OCI-LY3 (cell line): ENCODE results near the gene OR7A17.

Experiments used
- H2AFZ ChIP-seq: fragments of 200-600, 300-600 bp; shearing (Covaris generic); 2 replicates; pipeline ENCODE4 v1.6.0; 2014; ENCODE audit warnings: antibody characterized with exemption, low read depth, low read length
- H3K27ac ChIP-seq: fragments of 200-600, 300-600 bp; sonication (generic); 2 replicates; pipeline ENCODE4 v1.5.1; 2014; ENCODE audit warnings: mild to moderate bottlenecking, low read length, moderate library complexity, mixed read lengths
- H3K27me3 ChIP-seq: fragments of 200-600, 300-600 bp; sonication (generic); 2 replicates; pipeline ENCODE4 v1.6.1; 2014; ENCODE audit warnings: low read depth, low read length, mixed read lengths
- H3K36me3 ChIP-seq: fragments of 200-600, 300-600 bp; sonication (generic); replicated peaks from 2 replicates; pipeline ENCODE3; 2014; ENCODE audit warnings: low read depth, low read length, mixed read lengths
- H3K4me1 ChIP-seq: fragments of 300-600, 200-600 bp; sonication (generic); 2 replicates; pipeline ENCODE4 v1.6.1; 2014; ENCODE audit warnings: low read length, mixed read lengths
- H3K4me2 ChIP-seq: fragments of 200-600, 300-600 bp; sonication (generic); 2 replicates; pipeline ENCODE4 v1.6.1; 2014; ENCODE audit warnings: low read length, mixed read lengths
- H3K4me3 ChIP-seq: fragments of 300-600, 200-600 bp; sonication (generic); 2 replicates; pipeline ENCODE4 v1.5.1; 2014; ENCODE audit warnings: antibody characterized with exemption, mild to moderate bottlenecking, low read length, moderate library complexity
- H3K79me2 ChIP-seq: fragments of 300-600, 200-600 bp; shearing (Covaris generic); 2 replicates; pipeline ENCODE4 v1.6.1; 2014; ENCODE audit warnings: mild to moderate bottlenecking, low read length, mixed read lengths
- H3K9ac ChIP-seq: fragments of 300-600, 200-600 bp; shearing (Covaris generic); 2 replicates; pipeline ENCODE4 v1.6.0; 2014; ENCODE audit warnings: mild to moderate bottlenecking, low read length, moderate library complexity
- H3K9me3 ChIP-seq: fragments of 200-600, 300-600 bp; shearing (Covaris generic); 2 replicates; pipeline ENCODE4 v1.6.1; 2014; ENCODE audit warnings: low read length, mixed read lengths; ENCODE audit not compliant: insufficient read depth
- H4K20me1 ChIP-seq: fragments of 200-600, 300-600 bp; sonication (generic); 2 replicates; pipeline ENCODE4 v1.6.1; 2016; ENCODE audit warnings: low read length, mixed read lengths; ENCODE audit not compliant: insufficient read depth
- EZH2phosphoT487 ChIP-seq: fragments of 200-600 bp; shearing (Covaris generic); IDR thresholded peaks from 2 replicates; pipeline ENCODE4 v1.6.1; 2018; ENCODE audit warnings: antibody characterized with exemption, mixed run types, low read depth
- TF ChIP-seq, protein P1 (sequence below): fragments of 200-600, 300-600 bp; sonication (generic); IDR thresholded peaks from 2 replicates; pipeline ENCODE4 v1.5.1; 2014; ENCODE audit warnings: antibody characterized with exemption, low read length, low read depth

Gene OR7A17

DNA sequence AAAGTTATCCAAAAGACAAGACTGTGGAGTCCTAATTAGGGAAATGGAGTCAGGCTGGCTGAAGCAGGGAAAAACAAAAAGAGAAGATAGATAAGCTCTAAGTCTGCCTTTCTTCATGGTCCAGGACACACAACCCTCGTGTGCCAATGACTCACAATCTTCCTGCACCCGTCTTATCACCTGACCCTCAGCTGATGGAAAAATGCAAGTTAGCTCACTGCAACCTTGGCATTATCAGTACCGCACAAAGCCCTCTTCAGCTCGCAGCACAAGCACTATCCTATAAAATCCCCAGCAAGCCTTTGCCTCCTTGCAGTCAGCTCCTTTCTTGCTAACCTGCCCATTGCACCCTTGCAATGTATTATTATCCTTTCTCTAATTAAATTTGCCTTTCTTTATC is 55.2 kb downstream of the OR7A17 start:
- Histone ChIP-seq H3K4me3 (no peak overlapping the region), H3K27ac (no peak overlapping the region), H3K36me3 (no peaks in the 10 kb centered on the region), H3K9me3 (no peaks in the 10 kb centered on the region), H3K27me3 (peaks cover 43% of the 10 kb centered on the region), H2AFZ (no peak overlapping the region), H3K4me1 (no peaks in the 10 kb centered on the region), H3K9ac (no peak overlapping the region), H3K4me2 (no peak overlapping the region), H4K20me1 (no peaks in the 10 kb centered on the region), H3K79me2 (no peaks in the 10 kb centered on the region)
- TF ChIP-seq EZH2phosphoT487 = no peak
- TF ChIP-seq, protein P1, sequence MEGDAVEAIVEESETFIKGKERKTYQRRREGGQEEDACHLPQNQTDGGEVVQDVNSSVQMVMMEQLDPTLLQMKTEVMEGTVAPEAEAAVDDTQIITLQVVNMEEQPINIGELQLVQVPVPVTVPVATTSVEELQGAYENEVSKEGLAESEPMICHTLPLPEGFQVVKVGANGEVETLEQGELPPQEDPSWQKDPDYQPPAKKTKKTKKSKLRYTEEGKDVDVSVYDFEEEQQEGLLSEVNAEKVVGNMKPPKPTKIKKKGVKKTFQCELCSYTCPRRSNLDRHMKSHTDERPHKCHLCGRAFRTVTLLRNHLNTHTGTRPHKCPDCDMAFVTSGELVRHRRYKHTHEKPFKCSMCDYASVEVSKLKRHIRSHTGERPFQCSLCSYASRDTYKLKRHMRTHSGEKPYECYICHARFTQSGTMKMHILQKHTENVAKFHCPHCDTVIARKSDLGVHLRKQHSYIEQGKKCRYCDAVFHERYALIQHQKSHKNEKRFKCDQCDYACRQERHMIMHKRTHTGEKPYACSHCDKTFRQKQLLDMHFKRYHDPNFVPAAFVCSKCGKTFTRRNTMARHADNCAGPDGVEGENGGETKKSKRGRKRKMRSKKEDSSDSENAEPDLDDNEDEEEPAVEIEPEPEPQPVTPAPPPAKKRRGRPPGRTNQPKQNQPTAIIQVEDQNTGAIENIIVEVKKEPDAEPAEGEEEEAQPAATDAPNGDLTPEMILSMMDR = no peak
